HG03342 (cell line): ENCODE data around the gene CCDC27.

Experiments
- ATAC-seq: cut with Tn5 transposase; IDR thresholded peaks from one replicate; pipeline ENCODE4 v1.9.1; 2021; ENCODE audit warnings: mild to moderate bottlenecking, moderate library complexity; ENCODE audit not compliant: unreplicated experiment

CCDC27 gene

GRCh38 chr1:3717715-3718601, 34.3 kb upstream of the CCDC27 start:
- ATAC-seq: no peak

- ATAC-seq: no peak
Measured at GRCh38 chr1:3718764-3719163, 33.5 kb upstream of the CCDC27 start.

- ATAC-seq: no peak
Measured at GRCh38 chr1:3721955-3722465, 30.2 kb upstream of the CCDC27 start.

- no peak for ATAC-seq
Measured at GRCh38 chr1:3722846-3723245, 29.4 kb upstream of the CCDC27 start.

- peak; percentile 43 for ATAC-seq
Measured at GRCh38 chr1:3724416-3725030, 27.7 kb upstream of the CCDC27 start.

GRCh38 chr1:3725366-3725765, 26.9 kb upstream of the CCDC27 start:
- no peak for ATAC-seq

- no peak for ATAC-seq
Measured at GRCh38 chr1:3727042-3727824, 25.0 kb upstream of the CCDC27 start.

- no peak for ATAC-seq
Measured at GRCh38 chr1:3727825-3728776, 24.1 kb upstream of the CCDC27 start.

- ATAC-seq: no peak
Measured at GRCh38 chr1:3729594-3730542, 22.4 kb upstream of the CCDC27 start.

GRCh38 chr1:3730543-3731247, 21.6 kb upstream of the CCDC27 start:
- no peak for ATAC-seq

GRCh38 chr1:3731583-3732433, 20.4 kb upstream of the CCDC27 start:
- ATAC-seq: no peak

GRCh38 chr1:3732434-3733093, 19.7 kb upstream of the CCDC27 start:
- no peak for ATAC-seq

GRCh38 chr1:3733094-3733882, 19.0 kb upstream of the CCDC27 start:
- no peak for ATAC-seq

GRCh38 chr1:3733883-3734589, 18.2 kb upstream of the CCDC27 start:
- no peak for ATAC-seq

- no peak for ATAC-seq
Measured at GRCh38 chr1:3734602-3735001, 17.6 kb upstream of the CCDC27 start.
